H1 (cell line): ENCODE measurements around the gene PPBP. TPM values are rescaled to one million over a fixed set of nuclear protein-coding genes. Genes with fewer than 3 reads are reported as not detected.

Experiments
- ATF2 ChIP-seq: IDR thresholded peaks from 2 replicates; pipeline ENCODE4 v1.6.1; 2012; ENCODE audit warnings: low read length, inconsistent platforms
- BCL11A ChIP-seq, 2 experiments: IDR thresholded peaks; one replicate each; pipeline ENCODE4 v1.6.1; 2011; ENCODE audit warnings: low read depth in 2 of 2, low read length in 2 of 2, mild to moderate bottlenecking in 2 of 2
- CHD7 ChIP-seq: fragments of 300-600 bp; sonication (generic); IDR thresholded peaks from 2 replicates; pipeline ENCODE4 v1.7.1; 2012; ENCODE audit warnings: low read length, moderate library complexity, mild to moderate bottlenecking, inconsistent platforms; ENCODE audit not compliant: insufficient replicate concordance
- GTF2F1 ChIP-seq: IDR thresholded peaks from 2 replicates; pipeline ENCODE4 v1.6.1; 2012; ENCODE audit warnings: low read depth, low read length, improper control_type of control experiment, borderline replicate concordance
- KDM4A ChIP-seq: IDR thresholded peaks from one replicate; pipeline ENCODE4 v1.7.1; 2012; ENCODE audit warnings: low read depth, mild to moderate bottlenecking, moderate library complexity, low read length, inconsistent platforms; ENCODE audit not compliant: severe bottlenecking
- NRF1 ChIP-seq: IDR thresholded peaks from 2 replicates; pipeline ENCODE4 v1.6.1; 2011; ENCODE audit warnings: mild to moderate bottlenecking, low read depth, low read length, improper control_type of control experiment
- RFX5 ChIP-seq: IDR thresholded peaks from 2 replicates; pipeline ENCODE4 v1.6.1; 2011; ENCODE audit warnings: low read depth, low read length, improper control_type of control experiment, borderline replicate concordance
- polyA plus RNA-seq, 7 experiments: library from polyadenylated mRNA; depleted of rRNA in 3 of 7; stranded (reverse) in 5 of 7; unstranded in 2 of 7; fragments of >200 nt in 5 of 7; fragments of 200-250 nt in 2 of 7; gene quantifications; 1 replicate in 5 of 7; 2 replicates in 1 of 7; 4 replicates in 1 of 7; pipeline versions ENCODE4 v1.2.1 to v1.2.3, GENCODE V29; 2011 to 2013; ENCODE audit warnings: missing spikeins in 2 of 7, mixed read lengths in 2 of 7
- total RNA-seq: library from RNA; stranded (reverse); fragmentation: NEBNext Ultra II Directional; extraction: Animal tissue kit (Norgen Biotek cat#: 25700); gene quantifications from 2 replicates; pipeline ENCODE4 v1.2.1, GENCODE V29; 2021

The PPBP gene
- total and polyA plus RNA-seq, 2 of the 8 experiments (the other 6 are each of a cell fraction or from before 2014, with no cell fraction given) = 0.18 to 0.43 TPM

GRCh38 chr4:74031576-74031975, 43.6 kb upstream of the PPBP start (continued):
- no peak for TF ChIP-seq NRF1
- TF ChIP-seq RFX5 = no peak
- no peak for TF ChIP-seq ATF2
- TF ChIP-seq BCL11A (IDR thresholded peaks at IDR 0.05; ENCODE audit: low read depth in 2 of 2, low read length in 2 of 2) = no peak
- no peak for TF ChIP-seq GTF2F1
- no peak for TF ChIP-seq KDM4A
- no peak for TF ChIP-seq CHD7
